Fibroblast of lung (primary cell): ENCODE data around the gene AATK. TPM values are rescaled to one million over a fixed set of nuclear protein-coding genes. Genes with fewer than 3 reads are reported as not detected.

Experiments
- DNase-seq, 2 donors: peaks; one replicate each; pipeline versions ENCODE4 v3.0.0 to v3.0.0-alpha.2; 2010; ENCODE audit warnings: low read depth in 2 of 2
- H2AFZ ChIP-seq: 2 replicates; pipeline ENCODE4 v1.5.1; 2012; ENCODE audit warnings: low read length, control low read depth, inconsistent platforms
- H3K27ac ChIP-seq: 2 replicates; pipeline ENCODE4 v1.5.1; 2011; ENCODE audit warnings: low read length, control low read depth; ENCODE audit not compliant: insufficient read depth
- H3K27me3 ChIP-seq: 2 replicates; pipeline ENCODE4 v1.5.1; 2011; ENCODE audit warnings: mild to moderate bottlenecking, low read length; ENCODE audit not compliant: control insufficient read depth, insufficient read depth
- H3K36me3 ChIP-seq: 2 replicates; pipeline ENCODE4 v1.5.1; 2011; ENCODE audit warnings: low read length; ENCODE audit not compliant: control insufficient read depth, insufficient read depth
- H3K4me1 ChIP-seq: 2 replicates; pipeline ENCODE4 v1.5.1; 2011; ENCODE audit warnings: low read length; ENCODE audit not compliant: control insufficient read depth, insufficient read depth; ENCODE audit errors: extremely low read depth
- H3K4me2 ChIP-seq: 2 replicates; pipeline ENCODE4 v1.5.1; 2011; ENCODE audit warnings: low read length, control low read depth; ENCODE audit not compliant: insufficient read depth; ENCODE audit errors: extremely low read depth
- H3K4me3 ChIP-seq, 4 experiments: fragments of 200-600 bp in 1 of 4; sonication (generic) in 1 of 4; replicated peaks in 1 of 4; 2 replicates each; pipeline ENCODE4 v1.5.1; 2011 to 2016; ENCODE audit warnings: low read length in 4 of 4, low read depth in 3 of 4, mild to moderate bottlenecking in 3 of 4, control low read depth in 2 of 4, inconsistent platforms in 1 of 4, mixed read lengths in 1 of 4; ENCODE audit not compliant: insufficient read depth in 1 of 4; ENCODE audit errors: control extremely low read depth in 1 of 4
- H3K79me2 ChIP-seq: 2 replicates; pipeline ENCODE4 v1.5.1; 2012; ENCODE audit warnings: mild to moderate bottlenecking, low read length, inconsistent platforms; ENCODE audit not compliant: control insufficient read depth, insufficient read depth
- H3K9ac ChIP-seq: 2 replicates; pipeline ENCODE4 v1.5.1; 2011; ENCODE audit warnings: mild to moderate bottlenecking, low read length, control low read depth; ENCODE audit not compliant: insufficient read depth
- H3K9me3 ChIP-seq: 2 replicates; pipeline ENCODE4 v1.5.1; 2012; ENCODE audit warnings: low read depth, low read length; ENCODE audit not compliant: control insufficient read depth, insufficient read depth
- H4K20me1 ChIP-seq: 2 replicates; pipeline ENCODE4 v1.5.1; 2011; ENCODE audit warnings: low read length; ENCODE audit not compliant: control insufficient read depth, insufficient read depth; ENCODE audit errors: extremely low read depth
- EZH2 ChIP-seq: IDR thresholded peaks from 2 replicates; pipeline ENCODE4 v1.5.1; 2012; ENCODE audit warnings: low read length, control low read depth, mild to moderate bottlenecking; ENCODE audit errors: missing control alignments
- polyA plus RNA-seq, 2 donors: library from polyadenylated mRNA; depleted of rRNA in 1 of 2; stranded (reverse) in 1 of 2; unstranded in 1 of 2; fragments of >200 nt; gene quantifications; 2 replicates each; pipeline ENCODE4 v1.2.1, GENCODE V29; 2011 to 2012; ENCODE audit warnings: missing spikeins in 1 of 2
- total RNA-seq: library from RNA; depleted of rRNA; stranded (reverse); fragments of >200 nt; gene quantifications from 2 replicates; pipeline ENCODE4 v1.2.1, GENCODE V29; 2014
- TF ChIP-seq, protein P1 (sequence below), 2 donors: IDR thresholded peaks in 1 of 2; conservative IDR thresholded peaks in 1 of 2; 1 replicate in 1 of 2; 2 replicates in 1 of 2; pipeline ENCODE4 v1.5.1; 2011 to 2012; ENCODE audit warnings: low read length in 2 of 2, control low read depth in 1 of 2, inconsistent platforms in 1 of 2, low read depth in 1 of 2, mild to moderate bottlenecking in 1 of 2

The AATK gene
- total and polyA plus RNA-seq, 2 donors (not counting 1 experiment from before 2014, with no cell fraction given): 0.16 to 0.50 TPM

DNA sequence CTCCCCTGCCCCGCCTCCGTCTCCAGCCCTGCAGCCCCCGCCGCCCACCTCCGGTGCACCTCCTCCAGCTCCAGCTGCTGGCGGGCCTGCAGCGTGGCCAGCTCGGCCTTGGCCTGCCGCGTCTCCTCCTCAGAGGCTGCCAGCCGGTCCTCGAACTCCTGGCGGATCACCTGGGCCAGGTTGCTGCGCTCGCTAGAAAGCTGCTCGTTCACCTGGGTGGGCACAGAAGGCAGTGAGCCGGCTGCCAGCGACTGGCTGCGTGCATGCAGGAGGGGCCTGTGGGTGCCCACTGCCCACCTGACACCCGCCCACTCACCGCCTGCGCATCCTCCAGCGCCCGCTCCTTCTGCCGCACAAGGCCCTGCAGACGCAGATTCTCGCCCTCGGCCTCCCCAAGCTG is 24.6 kb upstream of the AATK start:
- Histone ChIP-seq H3K27ac (no peak overlapping the region), H3K4me2 (no peak overlapping the region), H3K9ac (no peak overlapping the region), H3K27me3 (no peaks in the 10 kb centered on the region), H3K9me3 (no peaks in the 10 kb centered on the region), H4K20me1 (no peaks in the 10 kb centered on the region), H3K79me2 (no peaks in the 10 kb centered on the region), H3K4me1 (no peaks in the 10 kb centered on the region), H3K36me3 (no peaks in the 10 kb centered on the region), H3K4me3 (no peak overlapping the region), H2AFZ (no peak overlapping the region)
- no peak for DNase-seq
- TF ChIP-seq EZH2: no peak
- TF ChIP-seq, protein P1, sequence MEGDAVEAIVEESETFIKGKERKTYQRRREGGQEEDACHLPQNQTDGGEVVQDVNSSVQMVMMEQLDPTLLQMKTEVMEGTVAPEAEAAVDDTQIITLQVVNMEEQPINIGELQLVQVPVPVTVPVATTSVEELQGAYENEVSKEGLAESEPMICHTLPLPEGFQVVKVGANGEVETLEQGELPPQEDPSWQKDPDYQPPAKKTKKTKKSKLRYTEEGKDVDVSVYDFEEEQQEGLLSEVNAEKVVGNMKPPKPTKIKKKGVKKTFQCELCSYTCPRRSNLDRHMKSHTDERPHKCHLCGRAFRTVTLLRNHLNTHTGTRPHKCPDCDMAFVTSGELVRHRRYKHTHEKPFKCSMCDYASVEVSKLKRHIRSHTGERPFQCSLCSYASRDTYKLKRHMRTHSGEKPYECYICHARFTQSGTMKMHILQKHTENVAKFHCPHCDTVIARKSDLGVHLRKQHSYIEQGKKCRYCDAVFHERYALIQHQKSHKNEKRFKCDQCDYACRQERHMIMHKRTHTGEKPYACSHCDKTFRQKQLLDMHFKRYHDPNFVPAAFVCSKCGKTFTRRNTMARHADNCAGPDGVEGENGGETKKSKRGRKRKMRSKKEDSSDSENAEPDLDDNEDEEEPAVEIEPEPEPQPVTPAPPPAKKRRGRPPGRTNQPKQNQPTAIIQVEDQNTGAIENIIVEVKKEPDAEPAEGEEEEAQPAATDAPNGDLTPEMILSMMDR (conservative IDR thresholded peaks at IDR 0.05 in 1 of 2, IDR thresholded peaks at IDR 0.05 in 1 of 2; ENCODE audit: low read depth in 1 of 2, low read length in 2 of 2): no peak

- H3K27me3 ChIP-seq: no peaks in the 10 kb centered on the region
- no peak overlapping the region for H3K4me2 ChIP-seq
- no peak overlapping the region for H2AFZ ChIP-seq
- H3K36me3 ChIP-seq: no peaks in the 10 kb centered on the region
- H3K4me3 ChIP-seq: no peak overlapping the region
- H3K79me2 ChIP-seq: no peaks in the 10 kb centered on the region
- no peak for DNase-seq
- H3K9me3 ChIP-seq: no peaks in the 10 kb centered on the region
- no peaks in the 10 kb centered on the region for H4K20me1 ChIP-seq
- no peaks in the 10 kb centered on the region for H3K4me1 ChIP-seq
- H3K27ac ChIP-seq: no peak overlapping the region
- TF ChIP-seq, protein P1 (conservative IDR thresholded peaks at IDR 0.05 in 1 of 2, IDR thresholded peaks at IDR 0.05 in 1 of 2; ENCODE audit: low read depth in 1 of 2, low read length in 2 of 2): no peak
- TF ChIP-seq EZH2: no peak
- H3K9ac ChIP-seq: no peak overlapping the region
These were observed 23.9 kb upstream of the AATK start for GRCh38 chr17:81189670-81190530.

- Histone ChIP-seq H3K27ac (no peak overlapping the region), H3K79me2 (no peaks in the 10 kb centered on the region), H3K9me3 (no peaks in the 10 kb centered on the region), H3K27me3 (peaks cover 2% of the 10 kb centered on the region), H3K9ac (no peak overlapping the region), H4K20me1 (no peaks in the 10 kb centered on the region), H3K4me2 (no peak overlapping the region), H2AFZ (no peak overlapping the region), H3K36me3 (no peaks in the 10 kb centered on the region), H3K4me1 (no peaks in the 10 kb centered on the region), H3K4me3 (no peak overlapping the region)
- no peak for TF ChIP-seq EZH2
- TF ChIP-seq, protein P1 (conservative IDR thresholded peaks at IDR 0.05 in 1 of 2, IDR thresholded peaks at IDR 0.05 in 1 of 2; ENCODE audit: low read depth in 1 of 2, low read length in 2 of 2): no peak
- DNase-seq: no peak
These were observed 23.0 kb upstream of the AATK start for GRCh38 chr17:81189016-81189415.
